MM.1S (cell line): ENCODE data around the gene PAMR1.

Experiments
- DNase-seq: peaks from one replicate; pipeline ENCODE4 v3.0.0-alpha.2; 2015
- H2AFZ ChIP-seq: fragments of 300-600 bp; sonication (generic); 2 replicates; pipeline ENCODE4 v1.6.0; 2016; ENCODE audit warnings: antibody characterized with exemption, low read length
- H3F3A ChIP-seq: fragments of 300-600 bp; sonication (generic); 2 replicates; pipeline ENCODE4 v1.6.1; 2016; ENCODE audit warnings: mild to moderate bottlenecking, antibody characterized with exemption, low read length, moderate library complexity, mixed read lengths; ENCODE audit not compliant: insufficient read depth
- H3K27ac ChIP-seq: fragments of 300-600 bp; sonication (generic); 2 replicates; pipeline ENCODE4 v1.5.1; 2016; ENCODE audit warnings: mild to moderate bottlenecking, low read length
- H3K27me3 ChIP-seq: fragments of 300-600 bp; sonication (generic); replicated peaks from 2 replicates; pipeline ENCODE4 v1.6.0; 2016; ENCODE audit warnings: low read length; ENCODE audit not compliant: insufficient read depth
- H3K36me3 ChIP-seq: fragments of 300-600 bp; sonication (generic); replicated peaks from 2 replicates; pipeline ENCODE4 v1.6.1; 2016; ENCODE audit warnings: mild to moderate bottlenecking, low read length, mixed read lengths; ENCODE audit not compliant: insufficient read depth
- H3K4me1 ChIP-seq: fragments of 300-600 bp; sonication (generic); 2 replicates; pipeline ENCODE4 v1.6.1; 2016; ENCODE audit warnings: low read length, mixed read lengths
- H3K4me2 ChIP-seq: fragments of 300-600 bp; sonication (generic); 2 replicates; pipeline ENCODE4 v1.6.0; 2016; ENCODE audit warnings: low read depth, low read length
- H3K4me3 ChIP-seq: fragments of 300-600 bp; sonication (generic); 2 replicates; pipeline ENCODE4 v1.5.1; 2016; ENCODE audit warnings: low read length, mixed read lengths
- H3K79me2 ChIP-seq: fragments of 300-600 bp; sonication (generic); 2 replicates; pipeline ENCODE4 v1.6.1; 2016; ENCODE audit warnings: mixed run types, low read length, mixed read lengths
- H3K9ac ChIP-seq: fragments of 300-600 bp; sonication (generic); 2 replicates; pipeline ENCODE4 v1.6.1; 2016; ENCODE audit warnings: low read length, mixed read lengths
- H3K9me2 ChIP-seq: fragments of 300-600 bp; sonication (generic); replicated peaks from 2 replicates; pipeline ENCODE4 v1.6.1; 2016; ENCODE audit warnings: mild to moderate bottlenecking, low read length, mixed read lengths; ENCODE audit not compliant: insufficient read depth
- H3K9me3 ChIP-seq: fragments of 300-600 bp; sonication (generic); replicated peaks from 2 replicates; pipeline ENCODE4 v1.6.1; 2016; ENCODE audit warnings: mild to moderate bottlenecking, low read length, mixed read lengths; ENCODE audit not compliant: insufficient read depth
- H4K20me1 ChIP-seq: fragments of 300-600 bp; sonication (generic); 2 replicates; pipeline ENCODE4 v1.6.1; 2016; ENCODE audit warnings: mild to moderate bottlenecking, low read length, moderate library complexity, mixed read lengths; ENCODE audit not compliant: insufficient read depth
- EZH2 ChIP-seq: fragments of 300-600 bp; sonication (generic); optimal IDR thresholded peaks from 2 replicates; pipeline ENCODE3; 2017; ENCODE audit warnings: low read depth, mild to moderate bottlenecking, antibody characterized with exemption, low read length, mixed read lengths
- EZH2phosphoT487 ChIP-seq: fragments of 300-600 bp; sonication (generic); IDR thresholded peaks from 2 replicates; pipeline ENCODE4 v1.6.1; 2018; ENCODE audit warnings: antibody characterized with exemption, low read length
- TF ChIP-seq, protein P1 (sequence below): fragments of 300-600 bp; sonication (generic); IDR thresholded peaks from 2 replicates; pipeline ENCODE4 v1.5.1; 2016; ENCODE audit warnings: antibody characterized with exemption, low read length, mixed read lengths

Gene PAMR1

DNA sequence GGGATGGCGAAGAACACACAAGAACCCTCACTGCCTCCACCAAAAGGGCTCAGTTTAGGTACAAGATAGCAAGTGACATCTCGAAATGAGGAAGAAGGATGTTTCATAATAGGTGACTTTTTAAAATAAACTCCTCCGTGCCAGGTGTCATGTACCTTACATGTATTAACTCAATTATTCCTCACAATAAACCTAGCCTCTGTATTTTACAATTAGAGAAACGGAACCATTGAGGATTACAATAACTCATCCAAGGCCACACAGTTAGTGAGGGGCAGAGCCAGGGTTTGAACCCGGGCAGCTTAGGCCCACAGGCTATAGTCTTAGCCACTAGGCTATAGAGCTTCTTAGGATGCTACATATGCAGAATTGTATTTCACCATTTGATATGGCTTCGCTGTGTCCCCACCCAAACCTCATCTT, 965 bp upstream of the PAMR1 start:
- no peaks in the 10 kb centered on the region for H4K20me1 ChIP-seq
- no peaks in the 10 kb centered on the region for H3K4me1 ChIP-seq
- no peaks in the 10 kb centered on the region for H3K9me3 ChIP-seq
- H3K9me2 ChIP-seq: no peaks in the 10 kb centered on the region
- no peak for DNase-seq
- H2AFZ ChIP-seq: no peak overlapping the region
- H3K27me3 ChIP-seq: no peaks in the 10 kb centered on the region
- no peak overlapping the region for H3K4me3 ChIP-seq
- TF ChIP-seq EZH2 (no peak), EZH2phosphoT487 (no peak)
- TF ChIP-seq, protein P1, sequence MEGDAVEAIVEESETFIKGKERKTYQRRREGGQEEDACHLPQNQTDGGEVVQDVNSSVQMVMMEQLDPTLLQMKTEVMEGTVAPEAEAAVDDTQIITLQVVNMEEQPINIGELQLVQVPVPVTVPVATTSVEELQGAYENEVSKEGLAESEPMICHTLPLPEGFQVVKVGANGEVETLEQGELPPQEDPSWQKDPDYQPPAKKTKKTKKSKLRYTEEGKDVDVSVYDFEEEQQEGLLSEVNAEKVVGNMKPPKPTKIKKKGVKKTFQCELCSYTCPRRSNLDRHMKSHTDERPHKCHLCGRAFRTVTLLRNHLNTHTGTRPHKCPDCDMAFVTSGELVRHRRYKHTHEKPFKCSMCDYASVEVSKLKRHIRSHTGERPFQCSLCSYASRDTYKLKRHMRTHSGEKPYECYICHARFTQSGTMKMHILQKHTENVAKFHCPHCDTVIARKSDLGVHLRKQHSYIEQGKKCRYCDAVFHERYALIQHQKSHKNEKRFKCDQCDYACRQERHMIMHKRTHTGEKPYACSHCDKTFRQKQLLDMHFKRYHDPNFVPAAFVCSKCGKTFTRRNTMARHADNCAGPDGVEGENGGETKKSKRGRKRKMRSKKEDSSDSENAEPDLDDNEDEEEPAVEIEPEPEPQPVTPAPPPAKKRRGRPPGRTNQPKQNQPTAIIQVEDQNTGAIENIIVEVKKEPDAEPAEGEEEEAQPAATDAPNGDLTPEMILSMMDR: no peak
- H3K27ac ChIP-seq: no peak overlapping the region
- H3K36me3 ChIP-seq: no peaks in the 10 kb centered on the region
- H3K4me2 ChIP-seq: no peak overlapping the region
- H3F3A ChIP-seq: no peaks in the 10 kb centered on the region
- H3K9ac ChIP-seq: no peak overlapping the region
- no peaks in the 10 kb centered on the region for H3K79me2 ChIP-seq

DNA sequence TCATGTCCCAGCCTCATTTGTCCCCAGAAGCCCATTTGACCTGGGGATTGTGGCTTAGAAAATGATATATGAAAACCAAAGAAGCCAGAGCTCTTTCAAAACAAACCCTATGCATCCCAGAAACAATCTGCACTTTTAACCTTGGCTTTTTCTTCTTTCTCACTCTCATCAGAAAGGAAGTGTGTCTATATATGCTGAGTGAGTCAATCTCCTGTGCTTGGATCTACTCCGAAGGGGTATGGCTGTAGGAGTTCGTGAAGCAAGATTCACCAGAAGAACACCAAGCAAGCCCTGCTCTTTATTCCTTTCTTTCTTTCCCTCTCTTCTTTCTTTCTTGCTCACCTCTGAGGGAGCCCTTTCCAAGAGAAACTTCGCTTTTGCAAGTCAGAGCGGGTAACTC, 636 bp downstream of the PAMR1 start:
- no peaks in the 10 kb centered on the region for H3K79me2 ChIP-seq
- H3K9me3 ChIP-seq: no peaks in the 10 kb centered on the region
- no peak overlapping the region for H2AFZ ChIP-seq
- H3K4me1 ChIP-seq: no peaks in the 10 kb centered on the region
- no peaks in the 10 kb centered on the region for H4K20me1 ChIP-seq
- no peak for DNase-seq
- no peaks in the 10 kb centered on the region for H3K27me3 ChIP-seq
- H3F3A ChIP-seq: no peaks in the 10 kb centered on the region
- no peak overlapping the region for H3K27ac ChIP-seq
- no peaks in the 10 kb centered on the region for H3K36me3 ChIP-seq
- H3K4me3 ChIP-seq: no peak overlapping the region
- no peak overlapping the region for H3K4me2 ChIP-seq
- H3K9ac ChIP-seq: no peak overlapping the region
- no peaks in the 10 kb centered on the region for H3K9me2 ChIP-seq
- TF ChIP-seq EZH2 (no peak), EZH2phosphoT487 (no peak)
- TF ChIP-seq, protein P1: no peak

DNA sequence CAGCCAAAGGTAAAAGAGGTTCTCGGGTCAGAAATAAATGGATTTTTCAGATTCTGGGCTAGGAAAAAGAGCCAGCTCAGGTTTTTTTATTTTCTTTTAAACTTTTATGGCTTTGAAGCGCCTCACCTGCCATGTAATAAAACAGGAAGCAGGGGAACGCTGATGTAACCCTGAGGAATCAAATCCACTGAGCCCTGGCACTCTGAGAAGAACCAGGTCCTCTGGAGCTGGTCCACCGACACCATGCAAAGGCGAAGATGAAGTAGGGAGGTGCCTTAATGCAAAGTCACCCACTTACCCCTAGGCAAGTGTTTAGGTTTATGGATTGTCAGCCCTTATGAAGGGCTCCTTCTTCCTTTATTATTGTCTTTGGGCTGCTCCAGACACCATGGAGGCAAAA, 1.6 kb downstream of the PAMR1 start:
- Histone ChIP-seq H3K27me3 (no peaks in the 10 kb centered on the region), H4K20me1 (no peaks in the 10 kb centered on the region), H3K4me1 (no peaks in the 10 kb centered on the region), H3K4me3 (no peak overlapping the region), H3K9ac (no peak overlapping the region), H3K9me3 (no peaks in the 10 kb centered on the region), H3K27ac (no peak overlapping the region), H3K79me2 (no peaks in the 10 kb centered on the region), H3K36me3 (no peaks in the 10 kb centered on the region), H3K4me2 (no peak overlapping the region), H3K9me2 (no peaks in the 10 kb centered on the region), H3F3A (no peaks in the 10 kb centered on the region), H2AFZ (no peak overlapping the region)
- TF ChIP-seq, protein P1: no peak
- TF ChIP-seq EZH2phosphoT487 (no peak), EZH2 (no peak)
- DNase-seq: no peak
